Thoracic aorta (tissue), 2 donors: ENCODE data around the gene C6orf89. TPM values are rescaled to one million over a fixed set of nuclear protein-coding genes. Genes with fewer than 3 reads are reported as not detected.
"Not testable (repeated sequence)": the region's sequence is repeated elsewhere in the genome, so short reads cannot be mapped to it uniquely, and the experiment has no call there.

Experiments
- ATAC-seq: fragments of 150-250 bp; one replicate; pipeline ENCODE4 v1.8.0; 2017; ENCODE audit warnings: low read depth; ENCODE audit not compliant: insufficient number of reproducible peaks, low FRiP score
- DNase-seq: peaks from one replicate; pipeline ENCODE4 v3.0.0-alpha.2; 2020; ENCODE audit warnings: low spot score
- H3K27ac ChIP-seq, 2 donors: fragments of 200-600 bp; sonication (generic); 1 replicate in 1 of 2; 2 replicates in 1 of 2; pipeline ENCODE4 v1.5.1; 2016; ENCODE audit warnings: mild to moderate bottlenecking in 2 of 2, moderate library complexity in 2 of 2
- H3K27me3 ChIP-seq: fragments of 200-600 bp; sonication (generic); replicated peaks from 2 replicates; pipeline ENCODE4 v1.6.0; 2016; ENCODE audit warnings: mild to moderate bottlenecking; ENCODE audit not compliant: insufficient read depth
- H3K36me3 ChIP-seq: fragments of 200-600 bp; sonication (generic); one replicate; pipeline ENCODE4 v1.5.1; 2016
- H3K4me1 ChIP-seq, 2 donors: fragments of 200-600 bp; sonication (generic); 1 replicate in 1 of 2; 2 replicates in 1 of 2; pipeline versions ENCODE4 v1.5.1 to v1.6.0; 2016; ENCODE audit warnings: low read depth in 2 of 2, mild to moderate bottlenecking in 1 of 2; ENCODE audit not compliant: control insufficient read depth in 1 of 2
- H3K4me3 ChIP-seq: fragments of 200-600 bp; sonication (generic); 2 replicates; pipeline ENCODE4 v1.5.1; 2016; ENCODE audit warnings: mild to moderate bottlenecking
- H3K9me3 ChIP-seq: fragments of 200-600 bp; sonication (generic); 2 replicates; pipeline ENCODE4 v1.5.1; 2016
- CTCF ChIP-seq: fragments of 200-600 bp; sonication (generic); IDR thresholded peaks from one replicate; pipeline ENCODE4 v1.5.1; 2019; ENCODE audit warnings: antibody characterized with exemption
- total RNA-seq, 2 donors: library from RNA; depleted of rRNA; stranded (reverse); fragments of >200 nt; gene quantifications; one replicate each; pipeline versions ENCODE4 v1.1.0 to v1.2.3, GENCODE V29; 2016

The C6orf89 gene
- total RNA-seq, 2 donors from 2014 or later = 53.6 to 60.9 TPM

GRCh38 chr6:36944650-36945049 lies 58.9 kb downstream of the C6orf89 start:
- TF ChIP-seq CTCF = no peak
- DNase-seq (no peak), ATAC-seq (no peak)
- H3K27me3 ChIP-seq = no peaks in the 10 kb centered on the region
- no peaks in the 10 kb centered on the region for H3K4me1 ChIP-seq
- H3K36me3 ChIP-seq = no peaks in the 10 kb centered on the region
- H3K27ac ChIP-seq = no peak overlapping the region
- H3K9me3 ChIP-seq = no peaks in the 10 kb centered on the region
- no peak overlapping the region for H3K4me3 ChIP-seq

GRCh38 chr6:36945301-36945700 lies 59.5 kb downstream of the C6orf89 start:
- TF ChIP-seq CTCF = no peak
- ATAC-seq (no peak), DNase-seq (no peak)
- no peaks in the 10 kb centered on the region for H3K4me1 ChIP-seq
- no peaks in the 10 kb centered on the region for H3K27me3 ChIP-seq
- H3K9me3 ChIP-seq = no peaks in the 10 kb centered on the region
- H3K36me3 ChIP-seq = no peaks in the 10 kb centered on the region
- no peak overlapping the region for H3K4me3 ChIP-seq
- H3K27ac ChIP-seq = no peak overlapping the region

- Histone ChIP-seq H3K4me1 (no peaks in the 10 kb centered on the region), H3K4me3 (no peak overlapping the region), H3K27ac (no peak overlapping the region), H3K27me3 (no peaks in the 10 kb centered on the region), H3K36me3 (no peaks in the 10 kb centered on the region), H3K9me3 (no peaks in the 10 kb centered on the region)
- no peak for ATAC-seq
- TF ChIP-seq CTCF = no peak
- DNase-seq = no peak
Observed at GRCh38 chr6:36946526-36946925, 60.8 kb downstream of the C6orf89 start.

GRCh38 chr6:36947570-36948351 lies 62.0 kb downstream of the C6orf89 start:
- Histone ChIP-seq H3K4me1 (no peaks in the 10 kb centered on the region), H3K27me3 (no peaks in the 10 kb centered on the region), H3K9me3 (no peaks in the 10 kb centered on the region), H3K27ac (no peak overlapping the region), H3K36me3 (no peaks in the 10 kb centered on the region), H3K4me3 (no peak overlapping the region)
- TF ChIP-seq CTCF = no peak
- DNase-seq = no peak
- ATAC-seq = no peak

GRCh38 chr6:36949076-36949475 lies 63.3 kb downstream of the C6orf89 start:
- not testable (repeated sequence) for DNase-seq, H3K4me3 ChIP-seq, ATAC-seq, H3K27ac ChIP-seq, H3K27me3 ChIP-seq, H3K9me3 ChIP-seq, H3K4me1 ChIP-seq, H3K36me3 ChIP-seq

- no peaks in the 10 kb centered on the region for H3K36me3 ChIP-seq
- no peaks in the 10 kb centered on the region for H3K9me3 ChIP-seq
- ATAC-seq = no peak
- H3K27me3 ChIP-seq = no peaks in the 10 kb centered on the region
- DNase-seq = no peak
- no peak for TF ChIP-seq CTCF
- H3K27ac ChIP-seq = no peak overlapping the region
- H3K4me3 ChIP-seq = no peak overlapping the region
- H3K4me1 ChIP-seq = no peaks in the 10 kb centered on the region
Observed at GRCh38 chr6:36949636-36950035, 63.9 kb downstream of the C6orf89 start.
